K562 (cell line): ENCODE results near the gene ARID4B. TPM values are rescaled to one million over a fixed set of nuclear protein-coding genes. Genes with fewer than 3 reads are reported as not detected.

Source experiments
- ATAC-seq: fragments of 200-7000 bp; cut with Tn5 transposase; 3 replicates; pipeline ENCODE4 v1.9.1; 2020; ENCODE audit warnings: moderate library complexity
- BruUV-seq: library from RNA; stranded (reverse); fragments of 400-500 nt; replicated peaks from 2 replicates; lab custom pipeline; 2021; lab: Mats Ljungman, UMichigan
- CTCF ChIA-PET: fragments of 300-600 bp; formaldehyde crosslinking; extraction: SDS; loops from one replicate; lab custom pipeline; 2021; ENCODE audit warnings: low intra/inter-chr PET ratio; lab: Yijun Ruan, JAX
- POLR2A ChIA-PET: fragments of 300-600, 350-650 bp; sonication (Branson Sonifier 250); formaldehyde crosslinking; extraction: SDS; loops from one replicate; lab custom pipeline; 2021; ENCODE audit warnings: antibody characterized with exemption, inconsistent platforms; lab: Yijun Ruan, JAX
- DNase-seq, 4 experiments: peaks; one replicate each; pipeline versions ENCODE4 v3.0.0 to v3.0.0-alpha.2; 2011 to 2018; ENCODE audit warnings: low spot score in 3 of 4, mixed read lengths in 3 of 4; ENCODE audit errors: extremely low read depth in 1 of 4
- FAIRE-seq: peaks from 2 replicates; lab custom pipeline; 2011; peaks lifted over from hg19 to GRCh38; lab: Jason Lieb, UNC
- H2AFZ ChIP-seq: 2 replicates; pipeline ENCODE4 v1.6.0; 2011; ENCODE audit warnings: low read depth, low read length, control low read depth, inconsistent platforms
- H3K27ac ChIP-seq: fragments of 200-600 bp; 3 replicates; pipeline ENCODE4 v1.8.0; 2011; ENCODE audit warnings: low read depth, mild to moderate bottlenecking, control low read depth, inconsistent platforms, low read length, moderate library complexity, mixed read lengths; ENCODE audit errors: extremely low read depth
- H3K27me3 ChIP-seq, 2 experiments: fragments of 300-600 bp in 1 of 2; 2 replicates in 1 of 2; 3 replicates in 1 of 2; pipeline versions ENCODE4 v1.6.0 to v1.8.0; 2011; ENCODE audit warnings: inconsistent platforms in 2 of 2, low read length in 2 of 2, mild to moderate bottlenecking in 1 of 2, mixed read lengths in 1 of 2, moderate library complexity in 1 of 2; ENCODE audit not compliant: control insufficient read depth in 2 of 2, insufficient read depth in 2 of 2
- H3K36me3 ChIP-seq: fragments of 300-600 bp; 3 replicates; pipeline ENCODE4 v1.8.0; 2011; ENCODE audit warnings: mild to moderate bottlenecking, low read length, inconsistent platforms; ENCODE audit not compliant: control insufficient read depth, insufficient read depth
- H3K4me1 ChIP-seq, 2 experiments: fragments of 200-600 bp in 1 of 2; replicated peaks in 1 of 2; 2 replicates in 1 of 2; 3 replicates in 1 of 2; pipeline versions ENCODE4 v1.5.1 to v1.8.0; 2011; ENCODE audit warnings: inconsistent platforms in 2 of 2, low read length in 2 of 2, mild to moderate bottlenecking in 1 of 2, mixed read lengths in 1 of 2, moderate library complexity in 1 of 2; ENCODE audit not compliant: control insufficient read depth in 2 of 2, insufficient read depth in 2 of 2
- H3K4me2 ChIP-seq: 2 replicates; pipeline ENCODE4 v1.6.1; 2011; ENCODE audit warnings: low read length, control low read depth, inconsistent platforms, mixed read lengths; ENCODE audit not compliant: insufficient read depth
- H3K4me3 ChIP-seq: fragments of 200-600 bp; sonication (generic), shearing (Covaris generic); 2 replicates; pipeline ENCODE4 v1.5.1; 2016; ENCODE audit warnings: control low read depth, inconsistent platforms
- H3K79me2 ChIP-seq: fragments of 200-600 bp; 3 replicates; pipeline ENCODE4 v1.8.0; 2011; ENCODE audit warnings: low read length, inconsistent platforms; ENCODE audit not compliant: control insufficient read depth, insufficient read depth
- H3K9ac ChIP-seq, 2 experiments: 2 replicates each; pipeline versions ENCODE4 v1.6.0 to v1.6.1; 2011; ENCODE audit warnings: low read depth in 2 of 2, low read length in 2 of 2, control low read depth in 1 of 2, inconsistent platforms in 1 of 2, mild to moderate bottlenecking in 1 of 2, mixed read lengths in 1 of 2; ENCODE audit not compliant: insufficient read depth in 1 of 2
- H3K9me1 ChIP-seq: one replicate; pipeline ENCODE4 v1.6.0; 2011; ENCODE audit warnings: inconsistent platforms, mild to moderate bottlenecking, low read length, moderate library complexity; ENCODE audit not compliant: control insufficient read depth, insufficient read depth
- H3K9me3 ChIP-seq: replicated peaks from 2 replicates; pipeline ENCODE4 v1.5.1; 2011; ENCODE audit warnings: low read depth, low read length, inconsistent platforms; ENCODE audit not compliant: control insufficient read depth, insufficient read depth
- H4K20me1 ChIP-seq: replicated peaks from 2 replicates; pipeline ENCODE4 v1.6.1; 2011; ENCODE audit warnings: low read length, inconsistent platforms, mixed read lengths; ENCODE audit not compliant: control insufficient read depth, insufficient read depth
- EHMT2 ChIP-seq: fragments of 450-650 bp; IDR thresholded peaks from 2 replicates; pipeline ENCODE4 v1.6.1; 2018; ENCODE audit warnings: antibody characterized with exemption
- ETV6 ChIP-seq, 3 experiments: fragments of 150-350 bp in 1 of 3; sonication (generic) in 1 of 3; formaldehyde crosslinking in 1 of 3; IDR thresholded peaks; 2 replicates each; pipeline versions ENCODE4 v1.6.1 to v1.8.0; 2014 to 2022; ENCODE audit warnings: borderline replicate concordance in 2 of 3, low read depth in 2 of 3, antibody characterized with exemption in 1 of 3, low read length in 1 of 3, mild to moderate bottlenecking in 1 of 3, missing genetic modification reagents in 1 of 3
- HIVEP1 ChIP-seq: fragments of 250-450 bp; sonication (Bioruptor Pico); IDR thresholded peaks from 2 replicates; pipeline ENCODE4 v1.4.0; 2020; ENCODE audit warnings: mild to moderate bottlenecking
- HNRNPK ChIP-seq: fragments of 200-400 bp; formaldehyde crosslinking; IDR thresholded peaks from one replicate; pipeline ENCODE4 v1.6.1; 2018; ENCODE audit warnings: mild to moderate bottlenecking, low read depth, low read length; ENCODE audit not compliant: poor library complexity, severe bottlenecking
- IFI16 ChIP-seq: fragments of 250-450 bp; sonication (Bioruptor Pico); IDR thresholded peaks from 2 replicates; pipeline ENCODE4 v2.1.2; 2022; ENCODE audit warnings: mild to moderate bottlenecking, inconsistent platforms
- PCBP1 ChIP-seq: fragments of 200-400 bp; formaldehyde crosslinking; IDR thresholded peaks from 2 replicates; pipeline ENCODE4 v1.6.1; 2018; ENCODE audit warnings: mild to moderate bottlenecking, low read depth, low read length; ENCODE audit not compliant: poor library complexity, severe bottlenecking
- PCBP2 ChIP-seq: fragments of 200-400 bp; formaldehyde crosslinking; IDR thresholded peaks from 2 replicates; pipeline ENCODE4 v1.6.1; 2018; ENCODE audit warnings: low read length, low read depth, mild to moderate bottlenecking, moderate library complexity; ENCODE audit not compliant: poor library complexity, severe bottlenecking
- XRCC4 ChIP-seq: IDR thresholded peaks from one replicate; pipeline ENCODE4 v1.6.1; 2011; ENCODE audit not compliant: insufficient read depth, insufficient read length; ENCODE audit errors: extremely low read depth
- ZNF217 ChIP-seq: sonication (generic); formaldehyde crosslinking; IDR thresholded peaks from 2 replicates; pipeline ENCODE4 v1.8.0; 2022; ENCODE audit warnings: mild to moderate bottlenecking, missing genetic modification reagents
- ZNF561 ChIP-seq: fragments of 450-650 bp; formaldehyde crosslinking; conservative IDR thresholded peaks from 2 replicates; pipeline ENCODE4 v1.4.0; 2020; ENCODE audit warnings: mild to moderate bottlenecking, moderate library complexity
- WGBS: fragments of 100-300 bp; shearing (Covaris generic); methylation state at CpG from one replicate; pipeline ENCODE4 v1.1.6; 2016; ENCODE audit warnings: low coverage, mixed read lengths; ENCODE audit not compliant: insufficient coverage; ENCODE audit errors: missing lambda C conversion rate; 5-methylcytosine and 5-hydroxymethylcytosine counted together
- in situ Hi-C: fragments of 300-500 bp; cut with MboI; formaldehyde crosslinking; loops from 4 replicates; pipeline ENCODE4 v1.15.0; 2018; ENCODE audit warnings: inconsistent platforms, mixed read lengths
- intact Hi-C: fragments of 100-400 bp; cut with micrococcal nuclease; formaldehyde crosslinking; loops from 2 replicates; pipeline ENCODE4 v1.14.2; 2022
- polyA plus RNA-seq, 8 experiments: library from polyadenylated mRNA; depleted of rRNA in 4 of 8; stranded (reverse) in 5 of 8; unstranded in 3 of 8; fragments of >200 nt; fragmentation: Nextera tagmentation in 2 of 8; fragmentation: Illumina TruSeq in 1 of 8; extraction: Ambion mirVana in 2 of 8; extraction: Trizol in 1 of 8; gene quantifications; 2 replicates each; pipeline versions ENCODE4 v1.2.1 to v1.2.3, GENCODE V29; 2011 to 2014; ENCODE audit warnings: inconsistent platforms in 1 of 8, missing spikeins in 1 of 8
- total RNA-seq, 7 experiments: library from RNA; depleted of rRNA in 6 of 7; stranded (reverse); fragments of >200 nt in 6 of 7; fragmentation: Illumina TruSeq in 2 of 7; extraction: Trizol in 2 of 7; gene quantifications; 2 replicates each; pipeline versions ENCODE4 v1.2.1 to v1.2.3, GENCODE V29; 2011 to 2021; ENCODE audit warnings: low replicate concordance in 1 of 7
- TF ChIP-seq, protein P1 (sequence below): fragments of 450-650 bp; IDR thresholded peaks from 2 replicates; pipeline ENCODE4 v1.6.1; 2018; ENCODE audit not compliant: partially characterized antibody
- TF ChIP-seq, protein P2 (sequence below): fragments of 450-650 bp; IDR thresholded peaks from 2 replicates; pipeline ENCODE4 v1.6.1; 2017; ENCODE audit warnings: mild to moderate bottlenecking, moderate library complexity
- TF ChIP-seq, protein P3 (sequence below): IDR thresholded peaks from 2 replicates; pipeline ENCODE4 v1.6.1; 2016; ENCODE audit warnings: missing genetic modification characterization, missing compliant biosample characterization

Gene ARID4B
- total and polyA plus RNA-seq, 9 of the 15 experiments (the other 6 are each of a cell fraction or from before 2014, with no cell fraction given), result 8.4 to 38.9 (median 18.5) TPM

DNA sequence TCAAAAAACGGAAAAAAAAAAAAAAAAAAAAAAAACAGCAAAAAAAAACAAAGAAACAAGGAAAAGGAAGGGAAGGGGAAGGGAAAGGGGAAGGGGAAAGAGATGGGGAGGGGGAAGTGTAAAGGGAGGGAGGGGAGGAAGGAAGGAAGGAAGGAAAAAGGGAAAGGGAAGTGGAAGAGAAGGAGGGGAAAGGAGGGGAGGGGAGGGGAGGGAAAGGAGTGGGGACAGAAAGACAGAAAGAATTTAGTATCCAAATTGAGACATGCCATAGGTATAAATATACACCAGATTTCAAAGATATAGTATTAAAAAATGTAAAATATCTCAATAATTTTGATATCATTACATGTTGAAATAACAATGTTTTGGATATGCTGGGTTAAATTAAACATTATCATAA, 25.8 kb downstream of the ARID4B start:
- no peak overlapping the region for H3K27ac ChIP-seq
- no peak overlapping the region for H3K9ac ChIP-seq
- CTCF ChIA-PET, result no interaction called here
- in situ Hi-C loops (no loop called here), intact Hi-C loops (no loop called here)
- H3K9me1 ChIP-seq, result no peaks in the 10 kb centered on the region
- H3K27me3 ChIP-seq, result no peaks in the 10 kb centered on the region
- peaks cover 96% of the 10 kb centered on the region for H3K79me2 ChIP-seq
- TF ChIP-seq, protein P1, sequence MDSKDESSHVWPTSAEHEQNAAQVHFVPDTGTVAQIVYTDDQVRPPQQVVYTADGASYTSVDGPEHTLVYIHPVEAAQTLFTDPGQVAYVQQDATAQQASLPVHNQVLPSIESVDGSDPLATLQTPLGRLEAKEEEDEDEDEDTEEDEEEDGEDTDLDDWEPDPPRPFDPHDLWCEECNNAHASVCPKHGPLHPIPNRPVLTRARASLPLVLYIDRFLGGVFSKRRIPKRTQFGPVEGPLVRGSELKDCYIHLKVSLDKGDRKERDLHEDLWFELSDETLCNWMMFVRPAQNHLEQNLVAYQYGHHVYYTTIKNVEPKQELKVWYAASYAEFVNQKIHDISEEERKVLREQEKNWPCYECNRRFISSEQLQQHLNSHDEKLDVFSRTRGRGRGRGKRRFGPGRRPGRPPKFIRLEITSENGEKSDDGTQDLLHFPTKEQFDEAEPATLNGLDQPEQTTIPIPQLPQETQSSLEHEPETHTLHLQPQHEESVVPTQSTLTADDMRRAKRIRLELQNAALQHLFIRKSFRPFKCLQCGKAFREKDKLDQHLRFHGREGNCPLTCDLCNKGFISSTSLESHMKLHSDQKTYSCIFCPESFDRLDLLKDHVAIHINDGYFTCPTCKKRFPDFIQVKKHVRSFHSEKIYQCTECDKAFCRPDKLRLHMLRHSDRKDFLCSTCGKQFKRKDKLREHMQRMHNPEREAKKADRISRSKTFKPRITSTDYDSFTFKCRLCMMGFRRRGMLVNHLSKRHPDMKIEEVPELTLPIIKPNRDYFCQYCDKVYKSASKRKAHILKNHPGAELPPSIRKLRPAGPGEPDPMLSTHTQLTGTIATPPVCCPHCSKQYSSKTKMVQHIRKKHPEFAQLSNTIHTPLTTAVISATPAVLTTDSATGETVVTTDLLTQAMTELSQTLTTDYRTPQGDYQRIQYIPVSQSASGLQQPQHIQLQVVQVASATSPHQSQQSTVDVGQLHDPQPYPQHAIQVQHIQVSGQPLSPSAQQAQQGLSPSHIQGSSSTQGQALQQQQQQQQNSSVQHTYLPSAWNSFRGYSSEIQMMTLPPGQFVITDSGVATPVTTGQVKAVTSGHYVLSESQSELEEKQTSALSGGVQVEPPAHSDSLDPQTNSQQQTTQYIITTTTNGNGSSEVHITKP, result no peak
- TF ChIP-seq ZNF561 (CRISPR knock-in tag) (no peak), IFI16 (CRISPR knock-in tag) (no peak), ETV6 (IDR thresholded peaks at IDR 0.05; ENCODE audit: borderline replicate concordance in 1 of 2, low read depth in 2 of 2, low read length in 1 of 2) (peak in 1 of 2 experiments; percentile 37; a peak in 1 of 4 replicates), ETV6 (CRISPR knock-in tag; IDR thresholded peaks at IDR 0.05; ENCODE audit: borderline replicate concordance) (no peak), ZNF217 (CRISPR knock-in tag) (no peak), XRCC4 (no peak), PCBP2 (peak; percentile 98), PCBP1 (peak; percentile 81), HIVEP1 (CRISPR knock-in tag) (no peak), HNRNPK (peak; percentile 98), EHMT2 (no peak)
- TF ChIP-seq, protein P2, sequence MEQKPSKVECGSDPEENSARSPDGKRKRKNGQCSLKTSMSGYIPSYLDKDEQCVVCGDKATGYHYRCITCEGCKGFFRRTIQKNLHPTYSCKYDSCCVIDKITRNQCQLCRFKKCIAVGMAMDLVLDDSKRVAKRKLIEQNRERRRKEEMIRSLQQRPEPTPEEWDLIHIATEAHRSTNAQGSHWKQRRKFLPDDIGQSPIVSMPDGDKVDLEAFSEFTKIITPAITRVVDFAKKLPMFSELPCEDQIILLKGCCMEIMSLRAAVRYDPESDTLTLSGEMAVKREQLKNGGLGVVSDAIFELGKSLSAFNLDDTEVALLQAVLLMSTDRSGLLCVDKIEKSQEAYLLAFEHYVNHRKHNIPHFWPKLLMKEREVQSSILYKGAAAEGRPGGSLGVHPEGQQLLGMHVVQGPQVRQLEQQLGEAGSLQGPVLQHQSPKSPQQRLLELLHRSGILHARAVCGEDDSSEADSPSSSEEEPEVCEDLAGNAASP, result no peak
- TF ChIP-seq, protein P3, sequence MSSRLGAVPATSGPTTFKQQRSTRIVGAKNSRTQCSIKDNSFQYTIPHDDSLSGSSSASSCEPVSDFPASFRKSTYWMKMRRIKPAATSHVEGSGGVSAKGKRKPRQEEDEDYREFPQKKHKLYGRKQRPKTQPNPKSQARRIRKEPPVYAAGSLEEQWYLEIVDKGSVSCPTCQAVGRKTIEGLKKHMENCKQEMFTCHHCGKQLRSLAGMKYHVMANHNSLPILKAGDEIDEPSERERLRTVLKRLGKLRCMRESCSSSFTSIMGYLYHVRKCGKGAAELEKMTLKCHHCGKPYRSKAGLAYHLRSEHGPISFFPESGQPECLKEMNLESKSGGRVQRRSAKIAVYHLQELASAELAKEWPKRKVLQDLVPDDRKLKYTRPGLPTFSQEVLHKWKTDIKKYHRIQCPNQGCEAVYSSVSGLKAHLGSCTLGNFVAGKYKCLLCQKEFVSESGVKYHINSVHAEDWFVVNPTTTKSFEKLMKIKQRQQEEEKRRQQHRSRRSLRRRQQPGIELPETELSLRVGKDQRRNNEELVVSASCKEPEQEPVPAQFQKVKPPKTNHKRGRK, result peak; percentile 59
- peaks cover 28% of the 10 kb centered on the region; the same call in 1 of the 2 replicates for H4K20me1 ChIP-seq
- no TSS peak for BruUV-seq
- peaks cover 7% of the 10 kb centered on the region; the same call in 1 of the 3 replicates for H3K36me3 ChIP-seq
- no peak overlapping the region for H3K4me3 ChIP-seq
- DNase-seq (no peak), FAIRE-seq (no peak), ATAC-seq (no peak)
- no peak overlapping the region for H2AFZ ChIP-seq
- no CpG with 5 or more reads among the region's 1 CpG for WGBS
- peaks cover 8 to 19% of the 10 kb centered on the region in 2 experiments; a peak in 4 of 5 replicates for H3K4me1 ChIP-seq
- H3K9me3 ChIP-seq, result no peaks in the 10 kb centered on the region
- POLR2A ChIA-PET, result interaction anchor here (3.6 kb wide), 1 partner anchor 26 kb away, joined by 12 read pairs; the partner anchor contains the start of genes ARID4B and GGPS1
- H3K4me2 ChIP-seq, result no peak overlapping the region
